Measurements from ENCODE around the gene ATG10.

ATG10 gene

DNA sequence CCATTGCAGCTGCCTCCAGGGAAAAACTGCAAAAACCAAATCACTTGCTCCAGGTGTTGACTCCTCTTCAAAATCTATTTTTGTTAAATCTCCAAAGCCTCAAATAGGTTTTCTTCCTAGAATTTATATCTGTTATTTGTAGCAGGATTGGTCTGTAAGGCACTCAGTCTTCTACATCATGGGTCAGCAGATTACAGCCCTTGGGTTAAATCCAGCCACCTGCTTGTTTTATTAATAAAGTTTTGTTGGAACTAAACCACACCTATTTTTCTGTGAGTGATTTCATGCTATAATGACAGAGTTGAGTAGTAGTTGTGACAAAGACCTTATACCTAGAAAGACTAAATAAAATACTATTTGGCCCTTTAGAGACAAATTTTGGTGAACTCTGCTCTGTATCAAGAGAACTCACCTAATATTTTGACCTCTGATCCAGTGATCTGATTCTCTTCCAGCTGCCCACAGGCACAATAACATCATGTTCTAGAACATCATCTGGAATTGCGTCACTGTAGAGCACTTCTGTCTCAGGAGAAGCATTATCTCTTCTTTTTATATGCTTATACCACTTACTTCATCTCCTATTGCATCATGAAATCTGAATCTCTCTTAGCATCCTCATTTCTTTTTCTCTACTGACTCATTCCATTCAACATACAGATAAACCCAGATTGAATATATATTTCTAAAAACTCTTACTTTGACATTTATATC is 176.2 kb downstream of the ATG10 start:
- TF ChIP-seq CTBP1 (IDR thresholded peaks at IDR 0.05; ENCODE audit: borderline replicate concordance) (no peak), TARDBP (IDR thresholded peaks at IDR 0.05) (no peak), ZNF384 (IDR thresholded peaks at IDR 0.05) (no peak), L3MBTL2 (conservative IDR thresholded peaks at IDR 0.05) (no peak)
- CTCF ChIA-PET: no interaction called here
- no peak for DNase-seq (ENCODE audit: extremely low spot score)
- POLR2A ChIA-PET: no interaction called here

DNA sequence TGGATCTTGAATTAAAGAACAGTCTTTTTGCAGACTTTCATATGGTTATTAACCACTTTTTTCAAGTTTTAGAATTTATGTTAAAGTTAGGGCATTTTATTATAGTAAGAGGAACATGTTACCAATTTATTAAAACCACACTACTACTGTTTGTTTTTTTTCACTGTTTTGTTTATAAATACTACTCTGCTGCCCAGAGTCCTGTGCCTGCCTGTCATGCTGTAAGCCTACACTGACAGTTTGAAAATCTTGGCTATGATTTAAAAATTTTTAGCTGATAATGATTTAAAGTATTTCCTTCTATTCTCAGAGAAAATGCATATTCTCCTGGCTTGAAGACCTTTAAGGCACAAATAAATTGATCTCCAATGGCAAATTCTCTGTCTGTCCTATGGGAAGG is 177.6 kb downstream of the ATG10 start:
- no peak for DNase-seq (ENCODE audit: extremely low spot score)
- no peak for TF ChIP-seq NFRKB (IDR thresholded peaks at IDR 0.05)
- TF ChIP-seq FOXK2 (IDR thresholded peaks at IDR 0.05): no peak
- TF ChIP-seq ZNF384 (IDR thresholded peaks at IDR 0.05): no peak
- TF ChIP-seq CTBP1 (IDR thresholded peaks at IDR 0.05; ENCODE audit: borderline replicate concordance): no peak
- no peak for TF ChIP-seq BHLHE40 (IDR thresholded peaks at IDR 0.05; ENCODE audit: borderline replicate concordance)
- TF ChIP-seq LEF1 (IDR thresholded peaks at IDR 0.05; ENCODE audit: borderline replicate concordance): no peak
- no peak for TF ChIP-seq SP1 (IDR thresholded peaks at IDR 0.05)
- no peak for TF ChIP-seq HDGF (IDR thresholded peaks at IDR 0.05; ENCODE audit: borderline replicate concordance)
- ChIA-PET POLR2A (no interaction called here), CTCF (no interaction called here)

DNA sequence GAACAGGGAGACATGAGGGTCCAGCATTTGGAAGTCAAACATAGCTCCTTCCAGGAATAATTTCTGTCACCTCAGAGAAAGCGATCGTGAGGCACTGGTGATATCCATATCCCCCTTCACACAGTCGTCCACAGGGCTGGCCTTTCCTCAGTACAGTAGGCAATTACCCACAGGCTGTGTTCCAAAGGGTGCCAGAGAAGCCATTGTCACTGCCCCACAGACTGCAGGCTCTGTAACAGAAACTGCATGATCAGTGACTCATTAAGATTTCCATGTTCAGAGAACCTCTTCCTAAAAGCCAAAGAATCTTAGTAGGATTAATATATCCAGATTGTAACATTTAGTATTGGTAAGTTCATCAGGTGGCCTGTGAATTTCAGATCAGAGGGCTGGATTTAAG is 178.7 kb downstream of the ATG10 start:
- no peak for DNase-seq (ENCODE audit: extremely low spot score)
- TF ChIP-seq SP1 (IDR thresholded peaks at IDR 0.05): no peak
- TF ChIP-seq TARDBP (IDR thresholded peaks at IDR 0.05): no peak
- no peak for TF ChIP-seq FOXK2 (IDR thresholded peaks at IDR 0.05)
- TF ChIP-seq CTBP1 (IDR thresholded peaks at IDR 0.05; ENCODE audit: borderline replicate concordance): no peak
- TF ChIP-seq HDGF (IDR thresholded peaks at IDR 0.05; ENCODE audit: borderline replicate concordance): no peak
- TF ChIP-seq FOXM1 (IDR thresholded peaks at IDR 0.05; ENCODE audit: borderline replicate concordance): no peak
- no peak for TF ChIP-seq BHLHE40 (IDR thresholded peaks at IDR 0.05; ENCODE audit: borderline replicate concordance)
- no peak for TF ChIP-seq SUZ12 (IDR thresholded peaks at IDR 0.05)
- TF ChIP-seq ELF4 (IDR thresholded peaks at IDR 0.05): no peak
- TF ChIP-seq, protein P1, sequence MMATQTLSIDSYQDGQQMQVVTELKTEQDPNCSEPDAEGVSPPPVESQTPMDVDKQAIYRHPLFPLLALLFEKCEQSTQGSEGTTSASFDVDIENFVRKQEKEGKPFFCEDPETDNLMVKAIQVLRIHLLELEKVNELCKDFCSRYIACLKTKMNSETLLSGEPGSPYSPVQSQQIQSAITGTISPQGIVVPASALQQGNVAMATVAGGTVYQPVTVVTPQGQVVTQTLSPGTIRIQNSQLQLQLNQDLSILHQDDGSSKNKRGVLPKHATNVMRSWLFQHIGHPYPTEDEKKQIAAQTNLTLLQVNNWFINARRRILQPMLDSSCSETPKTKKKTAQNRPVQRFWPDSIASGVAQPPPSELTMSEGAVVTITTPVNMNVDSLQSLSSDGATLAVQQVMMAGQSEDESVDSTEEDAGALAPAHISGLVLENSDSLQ (IDR thresholded peaks at IDR 0.05): no peak
- TF ChIP-seq ARNT (IDR thresholded peaks at IDR 0.05): no peak
- TF ChIP-seq LEF1 (IDR thresholded peaks at IDR 0.05; ENCODE audit: borderline replicate concordance): no peak
- TF ChIP-seq L3MBTL2 (conservative IDR thresholded peaks at IDR 0.05): no peak
- TF ChIP-seq NFRKB (IDR thresholded peaks at IDR 0.05): no peak
- TF ChIP-seq ZNF384 (IDR thresholded peaks at IDR 0.05): no peak
- TF ChIP-seq FOXA1 (IDR thresholded peaks at IDR 0.05): no peak
- ChIA-PET POLR2A (no interaction called here), CTCF (no interaction called here)

DNA sequence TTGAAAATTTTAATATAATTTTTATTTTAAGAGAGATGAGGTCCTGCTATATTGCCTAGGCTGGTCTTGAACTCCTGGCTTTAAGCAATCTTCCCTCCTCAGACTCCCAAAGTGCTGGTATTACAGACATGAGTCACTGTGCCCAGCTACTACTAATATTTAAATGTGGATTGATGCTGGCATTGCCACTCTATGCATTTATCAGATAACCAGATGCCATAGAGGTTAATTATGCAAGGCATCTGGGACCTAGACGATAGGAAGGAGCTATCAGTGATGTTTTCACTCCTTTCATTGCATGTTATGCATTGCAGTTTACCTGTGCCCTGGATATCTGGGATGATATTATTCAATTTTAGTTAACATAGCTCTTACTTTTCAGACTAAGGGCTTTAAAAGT is 179.4 kb downstream of the ATG10 start:
- POLR2A ChIA-PET: no interaction called here
- DNase-seq (ENCODE audit: extremely low spot score): no peak
- TF ChIP-seq FOXA1 (IDR thresholded peaks at IDR 0.05) (no peak), L3MBTL2 (conservative IDR thresholded peaks at IDR 0.05) (no peak)
- TF ChIP-seq, protein P1 (IDR thresholded peaks at IDR 0.05): no peak
- CTCF ChIA-PET: no interaction called here

DNA sequence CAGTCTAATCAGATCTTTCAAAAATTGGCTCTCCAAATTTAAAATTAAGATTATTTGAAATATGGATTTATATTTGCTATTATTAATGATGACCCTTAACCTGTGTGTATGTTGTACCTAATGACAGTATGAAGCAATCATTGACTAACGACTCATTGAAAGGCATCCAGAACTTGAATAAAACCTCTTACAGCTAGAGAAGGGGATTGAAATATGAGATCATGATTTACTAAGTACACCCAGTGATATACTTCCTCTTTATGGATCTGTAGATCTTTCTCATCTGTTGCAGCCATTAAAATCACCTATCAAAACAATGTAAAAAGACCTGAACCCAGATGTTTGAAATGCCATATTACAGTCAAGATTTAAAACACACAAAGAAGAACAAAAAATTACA is 179.8 kb downstream of the ATG10 start:
- TF ChIP-seq NFRKB (IDR thresholded peaks at IDR 0.05) (no peak), LEF1 (IDR thresholded peaks at IDR 0.05; ENCODE audit: borderline replicate concordance) (no peak), FOXM1 (IDR thresholded peaks at IDR 0.05; ENCODE audit: borderline replicate concordance) (no peak), ELF4 (IDR thresholded peaks at IDR 0.05) (no peak), CTBP1 (IDR thresholded peaks at IDR 0.05; ENCODE audit: borderline replicate concordance) (no peak)
- TF ChIP-seq, protein P1 (IDR thresholded peaks at IDR 0.05): no peak
- POLR2A ChIA-PET: no interaction called here
- no peak for DNase-seq (ENCODE audit: extremely low spot score)
- CTCF ChIA-PET: no interaction called here

DNA sequence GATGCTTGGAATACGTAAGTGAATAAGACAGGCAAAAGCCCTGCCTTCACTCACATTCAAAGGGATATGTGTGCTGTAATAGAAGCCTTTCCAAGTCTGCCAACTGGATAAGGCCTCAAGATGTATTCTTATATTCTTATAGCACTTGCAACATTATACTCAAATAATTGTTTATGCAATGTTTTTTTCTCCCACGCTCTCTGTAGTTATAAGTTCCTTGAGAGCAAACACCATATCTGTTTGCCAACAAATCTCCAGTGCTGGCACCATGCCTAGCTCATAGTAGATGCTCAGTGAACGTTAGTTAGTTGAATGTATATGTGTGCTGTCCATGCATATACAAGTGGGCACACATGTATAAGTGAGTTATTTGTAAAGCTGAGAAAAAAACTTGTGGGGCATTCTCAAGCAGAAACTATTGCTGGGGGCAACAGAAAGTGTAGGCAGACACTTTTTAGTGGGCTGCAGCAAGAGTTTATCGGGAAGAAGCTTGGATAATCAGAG is 181.2 kb downstream of the ATG10 start:
- no peak for TF ChIP-seq NFRKB (IDR thresholded peaks at IDR 0.05)
- no peak for TF ChIP-seq BHLHE40 (IDR thresholded peaks at IDR 0.05; ENCODE audit: borderline replicate concordance)
- TF ChIP-seq FOXM1 (IDR thresholded peaks at IDR 0.05; ENCODE audit: borderline replicate concordance): no peak
- TF ChIP-seq FOXA1 (IDR thresholded peaks at IDR 0.05): no peak
- no peak for TF ChIP-seq LEF1 (IDR thresholded peaks at IDR 0.05; ENCODE audit: borderline replicate concordance)
- TF ChIP-seq, protein P1 (IDR thresholded peaks at IDR 0.05): no peak
- TF ChIP-seq HDGF (IDR thresholded peaks at IDR 0.05; ENCODE audit: borderline replicate concordance): no peak
- TF ChIP-seq SP1 (IDR thresholded peaks at IDR 0.05): no peak
- no peak for TF ChIP-seq FOXK2 (IDR thresholded peaks at IDR 0.05)
- TF ChIP-seq TARDBP (IDR thresholded peaks at IDR 0.05): no peak
- TF ChIP-seq ELF4 (IDR thresholded peaks at IDR 0.05): no peak
- no peak for TF ChIP-seq ARNT (IDR thresholded peaks at IDR 0.05)
- TF ChIP-seq L3MBTL2 (conservative IDR thresholded peaks at IDR 0.05): no peak
- ChIA-PET POLR2A (interaction anchor here (1.1 kb wide), 1 partner anchor 182 kb away, joined by 3 read pairs; no protein-coding TSS in a partner anchor), CTCF (interaction anchor here (1.4 kb wide), 1 partner anchor 12 kb away, joined by 3 read pairs; no protein-coding TSS in a partner anchor)
- DNase-seq (ENCODE audit: extremely low spot score): no peak

Data from HEK293T (cell line).